C4-2B (cell line): ENCODE measurements around the gene HAX1.
"Not testable (repeated sequence)": the region's sequence is repeated elsewhere in the genome, so short reads cannot be mapped to it uniquely, and the experiment has no call there.

Experiments used
- H3K27ac ChIP-seq: fragments of 450-650 bp; 2 replicates; pipeline ENCODE4 v1.5.1; 2017
- CTCF ChIP-seq: fragments of 450-650 bp; conservative IDR thresholded peaks from 2 replicates; pipeline ENCODE4 v1.5.1; 2017; ENCODE audit warnings: mild to moderate bottlenecking
- ZFX ChIP-seq: fragments of 450-650 bp; IDR thresholded peaks from 2 replicates; pipeline ENCODE4 v1.6.1; 2017

HAX1 gene

GRCh38 chr1:154272217-154272998 is at the start of gene HAX1:
Gene HAX1 (plus strand): TSS chr1:154272629. CDS start chr1:154272724, 95 bp downstream.
- TF ChIP-seq ZFX (no peak), CTCF (peak; percentile 90)
- H3K27ac ChIP-seq, result peak within 1 kb of the TSS; percentile 93

GRCh38 chr1:154222918-154223317 is 49.5 kb upstream of the HAX1 start:
- TF ChIP-seq CTCF (no peak), ZFX (no peak)
- no peak overlapping the region for H3K27ac ChIP-seq

GRCh38 chr1:154223621-154224020 is 48.8 kb upstream of the HAX1 start:
- TF ChIP-seq CTCF (no peak), ZFX (no peak)
- H3K27ac ChIP-seq, result no peak overlapping the region

GRCh38 chr1:154225370-154225769 is 47.1 kb upstream of the HAX1 start:
- TF ChIP-seq ZFX, result no peak
- TF ChIP-seq CTCF, result no peak
- no peak overlapping the region for H3K27ac ChIP-seq

- not testable (repeated sequence) for H3K27ac ChIP-seq
These were observed 41.3 kb upstream of the HAX1 start for GRCh38 chr1:154231112-154231511.

- H3K27ac ChIP-seq, result not testable (repeated sequence)
These were observed 39.3 kb upstream of the HAX1 start for GRCh38 chr1:154233127-154233526.

GRCh38 chr1:154236855-154237254 is 35.6 kb upstream of the HAX1 start:
- no peak for TF ChIP-seq CTCF
- TF ChIP-seq ZFX, result no peak
- no peak overlapping the region for H3K27ac ChIP-seq

GRCh38 chr1:154237435-154237834 is 35.0 kb upstream of the HAX1 start:
- TF ChIP-seq ZFX, result no peak
- no peak for TF ChIP-seq CTCF

More at GRCh38 chr1:154237435-154237834, 35.0 kb upstream of the HAX1 start:
- no peak overlapping the region for H3K27ac ChIP-seq
